Endothelial cell (in vitro differentiated cells): ENCODE data around the gene MAGEH1. TPM values are rescaled to one million over a fixed set of nuclear protein-coding genes. Genes with fewer than 3 reads are reported as not detected.
"Not testable (repeated sequence)": the region's sequence is repeated elsewhere in the genome, so short reads cannot be mapped to it uniquely, and the experiment has no call there.

Experiments used
- DNase-seq: peaks from one replicate; pipeline ENCODE4 v3.0.0; 2021; ENCODE audit warnings: low spot score
- H3K27ac Mint-ChIP-seq: one replicate; pipeline ENCODE4 v1.8.0; 2021; ENCODE audit warnings: mixed read lengths, inconsistent platforms; ENCODE audit not compliant: unreplicated experiment
- H3K27me3 Mint-ChIP-seq: one replicate; pipeline ENCODE4 v1.8.0; 2021; ENCODE audit warnings: mild to moderate bottlenecking, moderate library complexity, mixed read lengths, inconsistent platforms; ENCODE audit not compliant: unreplicated experiment
- H3K36me3 Mint-ChIP-seq: one replicate; pipeline ENCODE4 v1.8.0; 2021; ENCODE audit warnings: mild to moderate bottlenecking, low read depth, mixed read lengths, inconsistent platforms; ENCODE audit not compliant: unreplicated experiment
- H3K4me1 Mint-ChIP-seq: one replicate; pipeline ENCODE4 v1.8.0; 2021; ENCODE audit warnings: mild to moderate bottlenecking, mixed read lengths, inconsistent platforms; ENCODE audit not compliant: unreplicated experiment
- H3K4me3 Mint-ChIP-seq: one replicate; pipeline ENCODE4 v1.8.0; 2021; ENCODE audit warnings: mild to moderate bottlenecking, mixed read lengths, inconsistent platforms; ENCODE audit not compliant: unreplicated experiment
- H3K9me3 Mint-ChIP-seq: one replicate; pipeline ENCODE4 v1.8.0; 2021; ENCODE audit warnings: mixed read lengths, inconsistent platforms; ENCODE audit not compliant: unreplicated experiment
- total RNA-seq: library from RNA; stranded (reverse); fragmentation: NEBNext Ultra II Directional; extraction: Animal tissue kit (Norgen Biotek cat#: 25700); gene quantifications from one replicate; pipeline ENCODE4 v1.2.1, GENCODE V29; 2021; ENCODE audit not compliant: unreplicated experiment
- TF ChIP-seq, protein P1 (sequence below): fragments of 200-600 bp; sonication (generic); IDR thresholded peaks from one replicate; pipeline ENCODE4 v1.5.0; 2021; ENCODE audit warnings: antibody characterized with exemption; ENCODE audit not compliant: unreplicated experiment

The MAGEH1 gene
- total RNA-seq, 1 donor from 2014 or later, result 20.1 TPM

DNA sequence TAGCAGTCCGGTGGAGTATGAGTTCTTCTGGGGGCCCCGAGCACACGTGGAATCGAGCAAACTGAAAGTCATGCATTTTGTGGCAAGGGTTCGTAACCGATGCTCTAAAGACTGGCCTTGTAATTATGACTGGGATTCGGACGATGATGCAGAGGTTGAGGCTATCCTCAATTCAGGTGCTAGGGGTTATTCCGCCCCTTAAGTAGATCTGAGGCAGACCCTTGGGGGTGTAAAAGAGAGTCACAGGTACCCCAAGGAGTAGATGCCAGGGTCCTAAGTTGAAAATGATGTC, 852 bp downstream of the MAGEH1 start:
- Mint-ChIP-seq H3K27ac (no peak overlapping the region), H3K4me1 (peaks cover 7% of the 10 kb centered on the region), H3K27me3 (peaks cover 1% of the 10 kb centered on the region), H3K4me3 (peak overlapping the region; percentile 94), H3K36me3 (no peaks in the 10 kb centered on the region), H3K9me3 (no peaks in the 10 kb centered on the region)
- TF ChIP-seq, protein P1, sequence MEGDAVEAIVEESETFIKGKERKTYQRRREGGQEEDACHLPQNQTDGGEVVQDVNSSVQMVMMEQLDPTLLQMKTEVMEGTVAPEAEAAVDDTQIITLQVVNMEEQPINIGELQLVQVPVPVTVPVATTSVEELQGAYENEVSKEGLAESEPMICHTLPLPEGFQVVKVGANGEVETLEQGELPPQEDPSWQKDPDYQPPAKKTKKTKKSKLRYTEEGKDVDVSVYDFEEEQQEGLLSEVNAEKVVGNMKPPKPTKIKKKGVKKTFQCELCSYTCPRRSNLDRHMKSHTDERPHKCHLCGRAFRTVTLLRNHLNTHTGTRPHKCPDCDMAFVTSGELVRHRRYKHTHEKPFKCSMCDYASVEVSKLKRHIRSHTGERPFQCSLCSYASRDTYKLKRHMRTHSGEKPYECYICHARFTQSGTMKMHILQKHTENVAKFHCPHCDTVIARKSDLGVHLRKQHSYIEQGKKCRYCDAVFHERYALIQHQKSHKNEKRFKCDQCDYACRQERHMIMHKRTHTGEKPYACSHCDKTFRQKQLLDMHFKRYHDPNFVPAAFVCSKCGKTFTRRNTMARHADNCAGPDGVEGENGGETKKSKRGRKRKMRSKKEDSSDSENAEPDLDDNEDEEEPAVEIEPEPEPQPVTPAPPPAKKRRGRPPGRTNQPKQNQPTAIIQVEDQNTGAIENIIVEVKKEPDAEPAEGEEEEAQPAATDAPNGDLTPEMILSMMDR, result no peak
- no peak for DNase-seq

DNA sequence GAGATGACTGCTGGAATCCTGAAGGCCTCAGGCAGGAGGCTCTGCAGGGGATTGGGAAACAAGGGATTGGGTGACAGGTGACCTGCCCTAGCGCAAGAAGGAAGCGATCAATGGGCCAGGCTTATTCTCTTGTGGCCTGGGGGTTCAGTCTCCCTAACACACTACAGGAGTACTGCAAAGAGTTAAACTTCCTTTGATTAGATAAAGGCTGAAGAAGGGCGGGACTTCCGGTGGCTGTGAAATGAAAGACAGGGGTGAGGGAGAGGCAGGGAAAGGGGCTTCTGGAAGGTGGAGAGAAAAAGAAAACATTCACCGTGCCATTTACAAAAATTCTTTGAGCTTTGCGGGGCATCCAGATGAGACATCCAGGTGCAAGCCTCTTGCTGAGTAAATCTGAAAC, 3.8 kb downstream of the MAGEH1 start:
- H3K9me3 Mint-ChIP-seq, result not testable (repeated sequence)

DNA sequence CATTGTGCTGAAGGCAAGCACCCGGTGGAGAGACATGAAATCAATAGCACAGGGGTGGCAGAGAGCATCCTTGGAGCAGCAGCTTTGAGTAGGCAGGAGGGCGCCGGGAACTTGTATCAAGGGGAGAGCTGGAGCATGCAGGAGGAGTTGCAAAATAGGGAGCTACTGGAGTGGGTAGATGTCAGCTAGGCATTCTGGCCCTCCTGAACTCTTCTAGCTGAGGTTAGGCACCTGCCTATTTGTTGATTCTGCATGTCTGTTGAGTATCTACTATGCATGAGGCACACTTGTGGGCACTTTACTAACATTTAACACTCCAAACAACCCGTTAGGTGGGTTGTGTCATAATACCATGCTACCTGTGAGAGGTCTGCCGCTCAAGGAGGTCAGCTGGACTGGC, 7.5 kb downstream of the MAGEH1 start:
- H3K36me3 Mint-ChIP-seq, H3K4me3 Mint-ChIP-seq: not testable (repeated sequence)

More for the DNA sequence above, 3.8 kb downstream of the MAGEH1 start:
- H3K27ac Mint-ChIP-seq, H3K27me3 Mint-ChIP-seq, H3K4me1 Mint-ChIP-seq, H3K4me3 Mint-ChIP-seq, DNase-seq, H3K36me3 Mint-ChIP-seq: not testable (repeated sequence)

DNA sequence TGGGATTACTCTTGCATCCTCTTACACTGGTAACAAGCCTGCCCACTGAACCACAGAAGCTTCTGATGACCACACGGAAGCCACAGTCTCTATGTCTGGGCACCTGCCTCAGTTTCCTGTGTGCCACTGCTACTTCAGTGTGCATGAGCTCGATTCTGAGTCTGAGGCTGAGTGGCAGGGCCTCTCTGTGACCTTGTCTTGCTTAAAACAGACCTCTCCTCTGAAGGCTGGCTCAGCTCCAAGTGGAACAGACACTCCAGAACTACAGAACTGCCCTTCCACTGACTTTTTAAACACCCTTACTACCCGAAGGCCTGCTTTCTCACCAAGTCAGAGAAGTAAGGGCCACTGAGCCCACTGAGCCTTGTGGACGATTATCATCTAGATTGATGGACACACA, 8.0 kb downstream of the MAGEH1 start:
- H3K36me3 Mint-ChIP-seq, H3K4me3 Mint-ChIP-seq, H3K9me3 Mint-ChIP-seq, H3K27me3 Mint-ChIP-seq, DNase-seq, H3K4me1 Mint-ChIP-seq, H3K27ac Mint-ChIP-seq: not testable (repeated sequence)

More for the DNA sequence above, 7.5 kb downstream of the MAGEH1 start:
- not testable (repeated sequence) for H3K27me3 Mint-ChIP-seq, DNase-seq, H3K9me3 Mint-ChIP-seq, H3K4me1 Mint-ChIP-seq, H3K27ac Mint-ChIP-seq

DNA sequence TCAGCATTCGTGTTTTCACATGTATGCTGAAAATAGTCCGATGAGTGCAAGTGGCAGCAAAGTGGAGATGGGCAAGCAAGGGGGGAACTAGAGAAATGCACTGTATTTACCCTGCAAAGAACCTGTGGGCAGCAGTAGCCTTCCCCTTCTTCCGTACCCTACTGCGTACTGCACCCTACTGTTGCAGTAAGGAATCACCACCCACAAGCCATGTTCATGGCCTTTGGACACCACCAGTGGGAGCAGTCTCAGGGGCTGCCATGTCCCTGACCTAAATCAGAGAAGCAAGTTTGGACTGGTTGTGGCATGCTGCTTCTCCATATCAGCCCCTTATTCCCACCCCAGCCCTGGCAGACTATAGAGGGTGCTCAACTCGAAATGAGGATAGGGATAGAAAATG, 12.1 kb downstream of the MAGEH1 start:
- not testable (repeated sequence) for H3K27ac Mint-ChIP-seq, H3K4me1 Mint-ChIP-seq, H3K4me3 Mint-ChIP-seq, H3K9me3 Mint-ChIP-seq, H3K36me3 Mint-ChIP-seq, H3K27me3 Mint-ChIP-seq, DNase-seq

DNA sequence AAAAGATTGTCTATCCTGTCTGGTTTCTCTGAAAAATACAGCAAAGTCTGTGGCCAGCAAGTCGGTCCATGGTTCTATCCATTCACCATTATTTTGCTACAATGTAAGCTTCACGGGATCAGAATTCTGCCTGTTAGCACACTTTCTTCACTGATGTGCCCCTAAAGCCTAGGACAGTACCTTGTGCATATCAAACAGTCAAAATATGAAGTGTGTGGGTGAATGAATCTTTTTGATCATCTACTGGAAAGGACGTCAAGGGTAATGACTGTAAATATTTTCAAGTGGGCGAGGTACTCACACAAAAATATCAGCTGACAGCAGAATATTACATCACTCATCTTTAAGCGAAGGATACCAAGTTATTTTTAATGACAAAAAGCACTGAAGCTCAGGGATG, 13.2 kb downstream of the MAGEH1 start:
- not testable (repeated sequence) for H3K27ac Mint-ChIP-seq, H3K36me3 Mint-ChIP-seq, H3K27me3 Mint-ChIP-seq, H3K9me3 Mint-ChIP-seq, DNase-seq, H3K4me1 Mint-ChIP-seq, H3K4me3 Mint-ChIP-seq

DNA sequence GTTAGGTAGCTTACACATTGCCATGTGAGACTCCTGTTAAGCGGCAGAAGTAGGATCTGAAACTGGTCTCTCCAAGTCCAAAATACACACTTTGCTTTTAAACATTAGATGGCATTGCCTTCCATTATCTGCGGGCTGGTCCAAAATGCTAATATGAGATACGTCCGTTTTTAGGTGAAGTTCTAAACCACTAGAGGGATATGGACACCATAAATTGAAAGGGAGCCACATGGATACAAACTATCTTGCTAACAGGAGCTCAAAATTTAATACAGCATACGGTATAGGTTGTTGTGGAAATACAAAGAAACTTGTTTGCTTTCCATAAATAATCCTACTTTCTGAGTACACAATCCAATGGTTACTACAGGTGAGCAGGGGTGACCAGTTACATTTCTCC, 13.9 kb downstream of the MAGEH1 start:
- not testable (repeated sequence) for DNase-seq, H3K4me3 Mint-ChIP-seq, H3K36me3 Mint-ChIP-seq, H3K27ac Mint-ChIP-seq, H3K27me3 Mint-ChIP-seq, H3K9me3 Mint-ChIP-seq, H3K4me1 Mint-ChIP-seq

DNA sequence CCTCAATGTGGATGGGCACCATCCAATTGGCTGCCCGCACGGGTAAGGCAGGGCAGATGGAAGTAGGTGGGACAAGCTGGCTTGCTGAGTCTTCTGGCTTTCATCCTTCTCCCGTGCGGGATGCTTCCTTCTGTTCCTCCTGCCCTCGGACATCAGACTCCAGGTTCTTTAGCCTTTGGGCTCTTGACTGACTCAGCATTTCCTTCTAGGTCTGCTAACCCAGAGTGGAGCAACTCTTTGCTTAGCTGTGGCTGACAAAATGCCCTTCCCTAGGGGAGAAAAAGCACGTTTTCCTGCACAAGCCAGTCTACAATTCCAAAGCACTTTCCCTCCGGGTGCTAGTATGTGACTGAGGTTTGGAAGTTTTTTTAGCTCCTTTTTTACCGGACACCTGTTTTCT, 28.0 kb downstream of the MAGEH1 start:
- H3K4me3 Mint-ChIP-seq, H3K27ac Mint-ChIP-seq, DNase-seq, H3K27me3 Mint-ChIP-seq, H3K9me3 Mint-ChIP-seq, H3K36me3 Mint-ChIP-seq, H3K4me1 Mint-ChIP-seq: not testable (repeated sequence)
